GM12878 (cell line): Measurements from ENCODE around the gene HLA-DMA. TPM values are rescaled to one million over a fixed set of nuclear protein-coding genes. Genes with fewer than 3 reads are reported as not detected.
A peak's percentile ranks its signal among the peaks of the same experiment; 100 is the strongest.

Source experiments
- BACH1 ChIP-seq: fragments of 450-650 bp; IDR thresholded peaks from 2 replicates; pipeline ENCODE4 v1.6.1; 2017; ENCODE audit warnings: mild to moderate bottlenecking, borderline replicate concordance
- BCLAF1 ChIP-seq: fragments of 450-650 bp; IDR thresholded peaks from 2 replicates; pipeline ENCODE4 v1.6.1; 2017; ENCODE audit warnings: antibody characterized with exemption, mild to moderate bottlenecking, moderate library complexity
- CBX5 ChIP-seq: sonication (generic); IDR thresholded peaks from 2 replicates; pipeline ENCODE4 v1.6.1; 2016; ENCODE audit warnings: low read depth, moderate library complexity, mild to moderate bottlenecking, inconsistent platforms
- CEBPZ ChIP-seq: fragments of 150-350 bp; IDR thresholded peaks from 2 replicates; pipeline ENCODE4 v1.6.1; 2016; ENCODE audit warnings: low read depth, low read length
- E2F4 ChIP-seq: IDR thresholded peaks from 2 replicates; pipeline ENCODE4 v1.6.1; 2012; ENCODE audit warnings: low read depth, low read length, improper control_type of control experiment
- FOXM1 ChIP-seq: IDR thresholded peaks from 2 replicates; pipeline ENCODE4 v1.6.1; 2012; ENCODE audit warnings: low read depth, mild to moderate bottlenecking, inconsistent platforms, low read length, moderate library complexity
- IRF5 ChIP-seq: fragments of 450-650 bp; IDR thresholded peaks from 2 replicates; pipeline ENCODE4 v1.6.1; 2017; ENCODE audit warnings: borderline replicate concordance
- NR2C1 ChIP-seq: fragments of 450-650 bp; IDR thresholded peaks from 2 replicates; pipeline ENCODE4 v1.6.1; 2017; ENCODE audit warnings: antibody characterized with exemption, mild to moderate bottlenecking, moderate library complexity
- PAX8 ChIP-seq: fragments of 450-650 bp; IDR thresholded peaks from 2 replicates; pipeline ENCODE4 v1.6.1; 2017; ENCODE audit warnings: mild to moderate bottlenecking, moderate library complexity
- RB1 ChIP-seq: fragments of 450-650 bp; formaldehyde crosslinking; IDR thresholded peaks from 2 replicates; pipeline ENCODE4 v1.6.1; 2017; ENCODE audit warnings: mild to moderate bottlenecking, borderline replicate concordance
- SKIL ChIP-seq: fragments of 450-650 bp; IDR thresholded peaks from 2 replicates; pipeline ENCODE4 v1.6.1; 2017; ENCODE audit warnings: mild to moderate bottlenecking, low read depth, inconsistent platforms; ENCODE audit not compliant: poor library complexity, severe bottlenecking
- SUPT20H ChIP-seq: IDR thresholded peaks from 2 replicates; pipeline ENCODE4 v1.6.1; 2011; ENCODE audit warnings: low read depth, mild to moderate bottlenecking, low read length, moderate library complexity, borderline replicate concordance; ENCODE audit not compliant: control insufficient read depth
- SUZ12 ChIP-seq: fragments of 200-600 bp; sonication (generic); IDR thresholded peaks from one replicate; pipeline ENCODE4 v1.6.1; 2018; ENCODE audit warnings: antibody characterized with exemption, mild to moderate bottlenecking; ENCODE audit not compliant: unreplicated experiment
- TBL1XR1 ChIP-seq: IDR thresholded peaks from 2 replicates; pipeline ENCODE4 v1.6.1; 2012; ENCODE audit warnings: low read depth, low read length, improper control_type of control experiment
- TCF7 ChIP-seq: IDR thresholded peaks from 2 replicates; pipeline ENCODE4 v1.6.1; 2014; ENCODE audit warnings: antibody characterized with exemption, borderline replicate concordance
- YBX1 ChIP-seq: fragments of 450-650 bp; IDR thresholded peaks from 2 replicates; pipeline ENCODE4 v1.6.1; 2016; ENCODE audit warnings: antibody characterized with exemption
- ZNF24 ChIP-seq: fragments of 450-650 bp; IDR thresholded peaks from 2 replicates; pipeline ENCODE4 v1.6.1; 2017; ENCODE audit warnings: antibody characterized with exemption, mild to moderate bottlenecking
- polyA plus RNA-seq, 11 experiments: library from polyadenylated mRNA; depleted of rRNA in 4 of 11; unstranded in 6 of 11; stranded (reverse) in 5 of 11; fragments of >200 nt; fragmentation: Nextera tagmentation in 4 of 11; fragmentation: Illumina TruSeq in 1 of 11; extraction: Ambion mirVana in 4 of 11; extraction: Trizol in 1 of 11; gene quantifications; 1 replicate in 1 of 11; 2 replicates in 10 of 11; pipeline versions ENCODE4 v1.2.1 to v1.2.3, GENCODE V29; 2011 to 2016; ENCODE audit warnings: inconsistent platforms in 2 of 11, missing spikeins in 2 of 11, low read depth in 1 of 11
- total RNA-seq, 4 experiments: library from RNA; depleted of rRNA in 3 of 4; stranded (reverse); fragments of >200 nt in 3 of 4; fragmentation: Illumina TruSeq in 1 of 4; extraction: Trizol in 1 of 4; gene quantifications; 2 replicates each; pipeline versions ENCODE4 v1.2.1 to v1.2.3, GENCODE V29; 2013 to 2021

HLA-DMA gene
- total and polyA plus RNA-seq, 10 of the 15 experiments (the other 5 are each of a cell fraction or from before 2014, with no cell fraction given) = 177 to 552 (median 309) TPM

- TF ChIP-seq BCLAF1 (no peak), ZNF24 (no peak), SKIL (peak; percentile 45), TCF7 (no peak), SUPT20H (no peak), NR2C1 (no peak), YBX1 (no peak), FOXM1 (no peak; the same call in 1 of the 2 replicates), PAX8 (no peak), TBL1XR1 (no peak), CEBPZ (no peak), SUZ12 (no peak), BACH1 (no peak; the same call in 1 of the 2 replicates), IRF5 (no peak), CBX5 (no peak), E2F4 (no peak), RB1 (no peak)
These were observed 5.1 kb downstream of the HLA-DMA start (continued) for GRCh38 chr6:32947552-32948465.
